Loucy (cell line): ENCODE results near the gene FLT1.

ENCODE experiments used
- H2AFZ ChIP-seq: fragments of 200-600 bp; sonication (generic); 2 replicates; pipeline ENCODE4 v1.6.0; 2016; ENCODE audit warnings: antibody characterized with exemption, mild to moderate bottlenecking, low read length, moderate library complexity
- H3F3A ChIP-seq: fragments of 200-600 bp; 2 replicates; pipeline ENCODE4 v1.6.0; 2016; ENCODE audit warnings: antibody characterized with exemption, low read depth, mild to moderate bottlenecking
- H3K27me3 ChIP-seq: fragments of 200-600 bp; sonication (generic); 2 replicates; pipeline ENCODE4 v1.6.1; 2014; ENCODE audit warnings: low read length, mild to moderate bottlenecking; ENCODE audit not compliant: insufficient read depth, poor library complexity, severe bottlenecking
- H3K36me3 ChIP-seq: fragments of 200-600 bp; sonication (generic); 2 replicates; pipeline ENCODE4 v1.6.1; 2016; ENCODE audit warnings: low read length; ENCODE audit not compliant: insufficient read depth
- H3K4me1 ChIP-seq: fragments of 200-600 bp; sonication (generic); 2 replicates; pipeline ENCODE4 v1.5.1; 2014; ENCODE audit warnings: low read length, mild to moderate bottlenecking; ENCODE audit not compliant: insufficient read depth, poor library complexity, severe bottlenecking
- H3K4me2 ChIP-seq: fragments of 200-600 bp; sonication (generic); 2 replicates; pipeline ENCODE4 v1.6.0; 2014; ENCODE audit warnings: antibody characterized with exemption, low read length, low read depth, mild to moderate bottlenecking; ENCODE audit not compliant: poor library complexity, severe bottlenecking
- H3K4me3 ChIP-seq: fragments of 200-600 bp; sonication (generic); 2 replicates; pipeline ENCODE4 v1.5.1; 2014; ENCODE audit warnings: low read length, mild to moderate bottlenecking, mixed read lengths; ENCODE audit not compliant: poor library complexity, severe bottlenecking
- H3K79me2 ChIP-seq: fragments of 200-600 bp; sonication (generic); 2 replicates; pipeline ENCODE4 v1.6.1; 2014; ENCODE audit warnings: low read length; ENCODE audit not compliant: insufficient read depth
- H3K9ac ChIP-seq: fragments of 200-600 bp; sonication (generic); 2 replicates; pipeline ENCODE4 v1.6.0; 2014; ENCODE audit warnings: mild to moderate bottlenecking, low read depth, low read length, moderate library complexity; ENCODE audit not compliant: poor library complexity, severe bottlenecking
- H3K9me2 ChIP-seq: fragments of 200-600 bp; sonication (generic); replicated peaks from 2 replicates; pipeline ENCODE4 v1.6.1; 2016; ENCODE audit warnings: low read depth, low read length, mixed read lengths
- H3K9me3 ChIP-seq: fragments of 200-600 bp; sonication (generic); 2 replicates; pipeline ENCODE4 v1.6.1; 2014; ENCODE audit warnings: mild to moderate bottlenecking, antibody characterized with exemption, low read length, low read depth; ENCODE audit not compliant: insufficient read depth
- H4K20me1 ChIP-seq: fragments of 200-600 bp; sonication (generic); 2 replicates; pipeline ENCODE4 v1.6.0; 2014; ENCODE audit warnings: antibody characterized with exemption, low read length, mild to moderate bottlenecking; ENCODE audit not compliant: insufficient read depth, poor library complexity, severe bottlenecking
- CTCF ChIP-seq: fragments of 200-600 bp; sonication (generic); conservative IDR thresholded peaks from 2 replicates; pipeline ENCODE4 v1.5.1; 2014; ENCODE audit warnings: mild to moderate bottlenecking, antibody characterized with exemption, low read length
- EZH2phosphoT487 ChIP-seq: fragments of 200-600 bp; IDR thresholded peaks from 2 replicates; pipeline ENCODE4 v1.6.1; 2018; ENCODE audit warnings: antibody characterized with exemption, mild to moderate bottlenecking, moderate library complexity, borderline replicate concordance

Gene FLT1

GRCh38 chr13:28373810-28374209, 121.1 kb downstream of the FLT1 start:
- Histone ChIP-seq H3K4me3 (no peak overlapping the region), H3K4me1 (no peaks in the 10 kb centered on the region), H3K9me3 (no peaks in the 10 kb centered on the region), H3K27me3 (no peaks in the 10 kb centered on the region), H2AFZ (no peak overlapping the region), H3K9ac (no peak overlapping the region), H3K9me2 (no peaks in the 10 kb centered on the region), H4K20me1 (no peaks in the 10 kb centered on the region), H3K79me2 (no peaks in the 10 kb centered on the region), H3K36me3 (peaks cover 18% of the 10 kb centered on the region; the same call in 1 of the 2 replicates), H3K4me2 (no peak overlapping the region), H3F3A (no peaks in the 10 kb centered on the region)
- TF ChIP-seq EZH2phosphoT487, result no peak
- TF ChIP-seq CTCF, result no peak

- TF ChIP-seq EZH2phosphoT487, result no peak
- no peak for TF ChIP-seq CTCF
- Histone ChIP-seq H4K20me1 (no peaks in the 10 kb centered on the region), H3K4me1 (peaks cover 3% of the 10 kb centered on the region), H3K9me3 (no peaks in the 10 kb centered on the region), H3K9me2 (no peaks in the 10 kb centered on the region), H3K4me3 (no peak overlapping the region), H3K4me2 (no peak overlapping the region), H3K36me3 (peaks cover 22% of the 10 kb centered on the region; the same call in 1 of the 2 replicates), H2AFZ (no peak overlapping the region), H3K9ac (no peak overlapping the region), H3K79me2 (no peaks in the 10 kb centered on the region), H3F3A (no peaks in the 10 kb centered on the region), H3K27me3 (no peaks in the 10 kb centered on the region)
These were observed 124.5 kb downstream of the FLT1 start for GRCh38 chr13:28370448-28370847.

DNA sequence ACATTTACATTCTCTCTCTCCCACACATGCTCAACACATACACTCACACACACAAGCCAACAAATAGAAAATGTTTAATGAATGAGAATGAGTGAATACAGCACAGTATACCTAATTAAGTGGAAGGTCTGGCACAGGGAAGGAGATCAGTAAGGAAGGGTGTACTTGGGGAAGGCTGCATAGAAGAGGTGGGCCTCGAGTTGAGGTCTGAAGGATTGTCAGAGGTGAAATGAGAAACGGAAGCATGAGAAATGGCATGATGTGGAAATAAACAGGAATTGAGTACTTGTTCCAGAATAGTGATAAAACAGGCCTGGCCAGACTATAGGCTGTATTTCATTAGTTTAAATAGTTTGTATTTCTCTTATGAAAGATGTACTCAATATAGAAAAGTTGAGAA, 136.2 kb downstream of the FLT1 start:
- Histone ChIP-seq H3K4me2 (no peak overlapping the region), H3K9me2 (no peaks in the 10 kb centered on the region), H3K4me3 (no peak overlapping the region), H3K4me1 (peaks cover 30% of the 10 kb centered on the region), H3F3A (no peaks in the 10 kb centered on the region), H3K9ac (no peak overlapping the region), H2AFZ (no peak overlapping the region), H3K79me2 (no peaks in the 10 kb centered on the region), H3K36me3 (no peaks in the 10 kb centered on the region), H3K9me3 (no peaks in the 10 kb centered on the region), H3K27me3 (no peaks in the 10 kb centered on the region), H4K20me1 (no peaks in the 10 kb centered on the region)
- TF ChIP-seq EZH2phosphoT487, result no peak
- no peak for TF ChIP-seq CTCF
